Measurements from ENCODE around the gene C8G. TPM values are rescaled to one million over a fixed set of nuclear protein-coding genes. Genes with fewer than 3 reads are reported as not detected.

Gene C8G
- total and polyA plus RNA-seq, 8 donors, result 2.3 to 5.5 TPM; not detected in 6

DNA sequence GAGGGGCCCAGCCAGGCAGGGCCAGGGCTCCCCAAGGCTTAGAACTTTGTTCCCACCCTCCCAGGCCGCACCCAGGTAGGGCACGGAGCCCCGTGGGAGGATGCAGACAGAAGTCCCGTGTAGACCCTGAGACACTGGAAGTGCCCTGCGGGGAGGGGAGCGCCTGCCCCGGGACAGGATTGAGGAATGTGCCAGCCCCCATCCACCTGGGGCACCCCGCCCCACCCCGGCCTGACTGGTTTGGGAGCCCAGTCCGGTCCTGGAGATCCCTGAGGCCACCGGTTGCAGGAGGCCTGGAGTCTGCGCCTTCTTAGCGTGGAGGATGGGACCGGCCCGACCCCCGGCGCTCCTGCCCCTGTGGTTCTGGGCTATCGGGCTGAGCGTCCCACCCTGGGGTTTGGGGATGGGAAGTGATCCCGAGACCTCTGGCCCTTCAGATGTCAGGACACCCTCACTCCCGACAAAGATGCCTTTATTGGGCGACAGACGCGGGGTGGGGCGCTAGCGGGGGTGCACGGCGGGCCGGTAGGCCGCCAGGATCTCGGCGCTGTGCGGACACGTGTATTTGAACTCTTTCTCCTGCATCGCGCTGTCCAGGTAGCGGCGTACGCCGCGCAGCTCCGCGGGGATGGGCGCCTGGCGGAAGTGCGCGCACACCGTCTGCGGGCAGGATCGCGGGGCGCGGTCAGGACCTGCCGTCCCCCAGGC lies 49.3 kb downstream of the C8G start:
- peaks cover 44 to 74% (median 57%) of the 10 kb centered on the region in 4 donors for H3K4me1 ChIP-seq
- no peak overlapping the region for H3K4me3 ChIP-seq
- 67 to 86% (median 77%) methylated on average over 27 to 54 of the region's 54 CpGs for WGBS, 5 donors
- H3K27ac ChIP-seq, result no peak overlapping the region
- no peak for DNase-seq
- peaks cover 0 to 44% (median 0%) of the 10 kb centered on the region in 3 donors for H3K27me3 ChIP-seq
- no peaks in the 10 kb centered on the region for H3K9me3 ChIP-seq
- no peak for TF ChIP-seq POLR2A (IDR thresholded peaks at IDR 0.05)
- no peak for TF ChIP-seq CTCF (IDR thresholded peaks at IDR 0.05)
- TF ChIP-seq POLR2AphosphoS5 (IDR thresholded peaks at IDR 0.05), result no peak
- no peak for TF ChIP-seq EP300 (IDR thresholded peaks at IDR 0.05)
- intact Hi-C loops (cut with DNase I; ENCODE audit: low total_unique reads), result no loop called here
- peaks cover 0 to 15% (median 11%) of the 10 kb centered on the region in 4 donors for H3K36me3 ChIP-seq

DNA sequence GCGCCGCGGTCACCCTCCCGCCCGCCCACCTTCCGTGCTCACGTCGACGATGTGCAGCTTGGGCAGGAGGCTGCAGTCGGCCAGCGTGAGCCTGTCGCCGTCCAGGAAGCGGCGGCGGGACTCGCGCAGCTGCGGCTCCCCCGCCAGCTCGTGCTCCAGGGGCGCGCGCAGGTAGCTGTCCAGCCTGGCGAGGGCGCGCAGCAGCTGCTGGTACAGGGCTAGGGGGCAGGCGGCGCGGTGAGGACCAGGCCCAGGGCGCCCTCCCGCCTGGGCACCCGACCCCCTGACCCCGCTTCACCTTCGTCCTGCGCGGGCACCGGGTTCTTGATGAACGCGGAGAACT lies 49.8 kb downstream of the C8G start:
- no peaks in the 10 kb centered on the region for H3K9me3 ChIP-seq
- peaks cover 44 to 79% (median 57%) of the 10 kb centered on the region in 4 donors for H3K4me1 ChIP-seq
- WGBS, 5 donors, result 35 to 81% (median 48%) methylated on average over 9 to 40 of the region's 40 CpGs
- intact Hi-C loops (cut with DNase I; ENCODE audit: low total_unique reads), result no loop called here
- H3K4me3 ChIP-seq, result peak overlapping the region in 3 of 4 donors; percentile 5 to 31 (median 25)
- H3K27ac ChIP-seq, result peak overlapping the region in 1 of 5 donors; percentile 72
- H3K27me3 ChIP-seq, result peaks cover 0 to 44% (median 0%) of the 10 kb centered on the region in 3 donors
- DNase-seq, result peak in 1 of 2 donors; percentile 67
- TF ChIP-seq EP300 (IDR thresholded peaks at IDR 0.05) (no peak), CTCF (IDR thresholded peaks at IDR 0.05) (no peak)
- H3K36me3 ChIP-seq, result peaks cover 0 to 15% (median 11%) of the 10 kb centered on the region in 4 donors

GRCh38 chr9:136995362-136995761 lies 50.3 kb downstream of the C8G start:
- Histone ChIP-seq H3K27ac (peak overlapping the region in 3 of 5 donors; percentile 50 to 74 (median 72)), H3K9me3 (no peaks in the 10 kb centered on the region), H3K36me3 (peaks cover 0 to 15% (median 11%) of the 10 kb centered on the region in 4 donors), H3K4me1 (peaks cover 44 to 82% (median 57%) of the 10 kb centered on the region in 4 donors), H3K4me3 (peak overlapping the region in 3 of 4 donors; percentile 15 to 31 (median 25)), H3K27me3 (peaks cover 0 to 44% (median 0%) of the 10 kb centered on the region in 3 donors)
- TF ChIP-seq POLR2A (IDR thresholded peaks at IDR 0.05) (no peak), POLR2AphosphoS5 (IDR thresholded peaks at IDR 0.05) (no peak), EP300 (IDR thresholded peaks at IDR 0.05) (no peak), CTCF (IDR thresholded peaks at IDR 0.05) (no peak)
- WGBS, 5 donors, result 26 to 39% (median 27%) methylated on average over 9 to 30 of the region's 30 CpGs
- intact Hi-C loops (cut with DNase I; ENCODE audit: low total_unique reads), result no loop called here
- peak in 1 of 2 donors; percentile 44 for DNase-seq

DNA sequence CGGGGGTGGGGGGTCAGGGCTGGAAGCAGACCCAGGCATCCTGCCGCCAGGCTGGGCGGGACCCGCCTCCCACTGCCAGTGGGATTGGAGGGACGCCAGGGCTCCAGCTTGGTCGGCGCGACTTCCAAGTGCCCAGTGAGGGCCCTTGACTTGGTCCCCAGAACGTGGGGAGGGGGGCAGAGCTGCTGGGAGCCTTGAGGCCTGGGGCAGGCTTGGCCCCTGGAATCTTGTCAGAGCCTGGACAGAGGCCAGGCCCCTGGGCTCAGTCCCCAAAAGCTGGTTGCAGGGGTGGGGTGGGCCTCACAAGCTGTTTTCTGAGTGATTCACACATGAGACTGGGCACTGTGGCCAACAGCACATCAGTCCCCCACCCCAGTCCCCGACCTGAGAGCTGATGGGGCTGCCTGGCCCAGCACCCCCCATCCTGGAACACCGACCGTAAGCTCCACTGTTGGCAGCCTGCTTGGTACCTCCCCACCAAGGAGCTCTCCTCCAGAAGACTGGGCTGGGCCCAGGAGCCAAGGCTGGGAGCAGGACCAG lies 50.8 kb downstream of the C8G start:
- H3K27ac ChIP-seq, result peak overlapping the region; percentile 50 to 74 (median 72)
- intact Hi-C loops (cut with DNase I; ENCODE audit: low total_unique reads), result no loop called here

More for the DNA sequence above, 50.8 kb downstream of the C8G start:
- Histone ChIP-seq H3K4me3 (peak overlapping the region; percentile 25 to 34 (median 29)), H3K9me3 (no peaks in the 10 kb centered on the region), H3K36me3 (peaks cover 0 to 15% (median 11%) of the 10 kb centered on the region in 4 donors), H3K4me1 (peaks cover 44 to 85% (median 58%) of the 10 kb centered on the region in 4 donors), H3K27me3 (peaks cover 0 to 44% (median 0%) of the 10 kb centered on the region in 3 donors)
- WGBS, 5 donors, result 8 to 33% (median 11%) methylated on average over 6 to 12 of the region's 12 CpGs
- peak; percentile 61 to 63 for DNase-seq
- TF ChIP-seq POLR2A (IDR thresholded peaks at IDR 0.05) (no peak), CTCF (IDR thresholded peaks at IDR 0.05) (no peak), POLR2AphosphoS5 (IDR thresholded peaks at IDR 0.05) (no peak), EP300 (IDR thresholded peaks at IDR 0.05) (no peak)

Other genes with a start within 250 kb of the C8G start
Only the 30 nearest of the 32 such genes appear.
- 10 to 100 TPM in 1 of 5 donors, 1 to 10 TPM in 2, under 1 TPM in 1, not detected in 1; 0.45 to 10.4 (median 5.8) TPM for gene DIPK1B, start 232.7 kb upstream of the C8G start, total RNA-seq
- 1 to 10 TPM; 1.6 to 4.7 (median 4.0) TPM for gene DIPK1B, start 232.7 kb upstream of the C8G start, polyA plus RNA-seq
- gene LCN10, start 202.3 kb upstream of the C8G start, total RNA-seq, result 10 to 100 TPM in 1 of 5 donors, 1 to 10 TPM in 3, under 1 TPM in 1; 0.58 to 25.5 (median 4.9) TPM
- 10 to 100 TPM in 2 of 3 donors, 1 to 10 TPM in 1; 7.7 to 18.4 (median 10.2) TPM for gene LCN10, start 202.3 kb upstream of the C8G start, polyA plus RNA-seq
- 10 to 100 TPM in 2 of 5 donors, 1 to 10 TPM in 1, not detected in 2; 7.0 to 31.2 (median 12.5) TPM for gene LCN6, start 196.7 kb upstream of the C8G start, total RNA-seq
- gene LCN6, start 196.7 kb upstream of the C8G start, polyA plus RNA-seq, result 10 to 100 TPM; 18.8 to 23.2 (median 19.5) TPM
- gene LCN8, start 187.0 kb upstream of the C8G start, total RNA-seq, result not detected
- gene LCN8, start 187.0 kb upstream of the C8G start, polyA plus RNA-seq, result not detected
- gene LCN15, start 180.7 kb upstream of the C8G start, total RNA-seq, result not detected
- not detected for gene LCN15, start 180.7 kb upstream of the C8G start, polyA plus RNA-seq
- 100 to 1,000 TPM in 1 of 5 donors, 10 to 100 TPM in 4; 11.1 to 152 (median 64.5) TPM for gene TMEM141, start 153.9 kb upstream of the C8G start, total RNA-seq
- gene TMEM141, start 153.9 kb upstream of the C8G start, polyA plus RNA-seq, result 100 to 1,000 TPM; 139 to 219 (median 195) TPM
- 10 to 100 TPM in 1 of 5 donors, 1 to 10 TPM in 4; 1.2 to 53.0 (median 6.2) TPM for gene CCDC183, start 148.9 kb upstream of the C8G start, total RNA-seq
- gene CCDC183, start 148.9 kb upstream of the C8G start, polyA plus RNA-seq, result 1 to 10 TPM; 1.9 to 5.8 (median 3.5) TPM
- 100 to 1,000 TPM in 1 of 5 donors, 10 to 100 TPM in 4; 47.4 to 615 (median 65.1) TPM for gene RABL6, start 137.3 kb upstream of the C8G start, total RNA-seq
- 10 to 100 TPM; 54.2 to 82.1 (median 56.0) TPM for gene RABL6, start 137.3 kb upstream of the C8G start, polyA plus RNA-seq
- gene AJM1, start 102.8 kb upstream of the C8G start, total RNA-seq, result 10 to 100 TPM in 2 of 5 donors, 1 to 10 TPM in 3; 1.4 to 37.4 (median 9.3) TPM
- 1 to 10 TPM in 2 of 3 donors, under 1 TPM in 1; 0.46 to 3.3 (median 1.5) TPM for gene AJM1, start 102.8 kb upstream of the C8G start, polyA plus RNA-seq
- 10 to 100 TPM; 31.5 to 45.5 (median 38.8) TPM for gene PHPT1, start 95.8 kb upstream of the C8G start, total RNA-seq
- gene PHPT1, start 95.8 kb upstream of the C8G start, polyA plus RNA-seq, result 100 to 1,000 TPM; 151 to 168 (median 156) TPM
- gene MAMDC4, start 92.9 kb upstream of the C8G start, total RNA-seq, result 100 to 1,000 TPM in 1 of 5 donors, 1 to 10 TPM in 4; 1.8 to 317 (median 5.8) TPM
- gene MAMDC4, start 92.9 kb upstream of the C8G start, polyA plus RNA-seq, result 10 to 100 TPM in 1 of 3 donors, 1 to 10 TPM in 2; 1.1 to 11.2 (median 3.1) TPM
- 100 to 1,000 TPM; 132 to 229 (median 208) TPM for gene EDF1, start 78.9 kb upstream of the C8G start, total RNA-seq
- 100 to 1,000 TPM; 572 to 798 (median 789) TPM for gene EDF1, start 78.9 kb upstream of the C8G start, polyA plus RNA-seq
- 100 to 1,000 TPM in 1 of 5 donors, 10 to 100 TPM in 2, 1 to 10 TPM in 2; 5.5 to 248 (median 12.8) TPM for gene TRAF2, start 58.7 kb upstream of the C8G start, total RNA-seq
- gene TRAF2, start 58.7 kb upstream of the C8G start, polyA plus RNA-seq, result 10 to 100 TPM; 10.0 to 12.1 (median 11.3) TPM
- gene FBXW5, start 505 bp upstream of the C8G start, total RNA-seq, result 100 to 1,000 TPM in 4 of 5 donors, 10 to 100 TPM in 1; 47.7 to 435 (median 174) TPM
- 100 to 1,000 TPM in 2 of 3 donors, 10 to 100 TPM in 1; 91.0 to 109 (median 102) TPM for gene FBXW5, start 505 bp upstream of the C8G start, polyA plus RNA-seq
- 1 to 10 TPM in 1 of 5 donors, under 1 TPM in 1, not detected in 3; 0.73 to 2.2 TPM for gene LCN12, start 7.0 kb downstream of the C8G start, total RNA-seq
- 1 to 10 TPM; 2.3 to 6.3 (median 3.1) TPM for gene LCN12, start 7.0 kb downstream of the C8G start, polyA plus RNA-seq
- gene PTGDS, start 32.3 kb downstream of the C8G start, total RNA-seq, result 10 to 100 TPM in 4 of 5 donors, 1 to 10 TPM in 1; 2.3 to 34.9 (median 30.4) TPM
- 10 to 100 TPM; 18.6 to 64.4 (median 37.3) TPM for gene PTGDS, start 32.3 kb downstream of the C8G start, polyA plus RNA-seq
- not detected for gene LCNL1, start 37.8 kb downstream of the C8G start, total RNA-seq
- gene LCNL1, start 37.8 kb downstream of the C8G start, polyA plus RNA-seq, result under 1 TPM in 2 of 3 donors, not detected in 1; 0.19 to 0.25 TPM
- 10 to 100 TPM; 11.9 to 93.6 (median 45.2) TPM for gene PAXX, start 47.2 kb downstream of the C8G start, total RNA-seq
- gene PAXX, start 47.2 kb downstream of the C8G start, polyA plus RNA-seq, result 100 to 1,000 TPM; 158 to 206 (median 178) TPM
- gene CLIC3, start 51.3 kb downstream of the C8G start, total RNA-seq, result 1 to 10 TPM in 1 of 5 donors, not detected in 4; 3.3 TPM
- 10 to 100 TPM in 2 of 3 donors, 1 to 10 TPM in 1; 4.3 to 70.9 (median 15.2) TPM for gene CLIC3, start 51.3 kb downstream of the C8G start, polyA plus RNA-seq
- 100 to 1,000 TPM in 1 of 5 donors, 10 to 100 TPM in 3, 1 to 10 TPM in 1; 7.3 to 385 (median 72.8) TPM for gene ABCA2, start 83.0 kb downstream of the C8G start, total RNA-seq
- gene ABCA2, start 83.0 kb downstream of the C8G start, polyA plus RNA-seq, result 10 to 100 TPM in 2 of 3 donors, 1 to 10 TPM in 1; 9.3 to 25.5 (median 24.4) TPM
- gene FUT7, start 86.8 kb downstream of the C8G start, total RNA-seq, result 1 to 10 TPM in 1 of 5 donors, under 1 TPM in 1, not detected in 3; 0.37 to 3.9 TPM
- gene FUT7, start 86.8 kb downstream of the C8G start, polyA plus RNA-seq, result under 1 TPM in 2 of 3 donors, not detected in 1; 0.23 to 0.50 TPM
- 100 to 1,000 TPM in 4 of 5 donors, 10 to 100 TPM in 1; 20.0 to 276 (median 189) TPM for gene NPDC1, start 100.9 kb downstream of the C8G start, total RNA-seq
- 100 to 1,000 TPM; 104 to 186 (median 115) TPM for gene NPDC1, start 100.9 kb downstream of the C8G start, polyA plus RNA-seq
- 10 to 100 TPM in 1 of 5 donors, 1 to 10 TPM in 3, not detected in 1; 2.2 to 11.3 (median 6.7) TPM for gene ENTPD2, start 108.8 kb downstream of the C8G start, total RNA-seq
- gene ENTPD2, start 108.8 kb downstream of the C8G start, polyA plus RNA-seq, result 1 to 10 TPM; 2.0 to 4.8 (median 2.9) TPM
- gene SAPCD2, start 125.3 kb downstream of the C8G start, total RNA-seq, result 10 to 100 TPM in 1 of 5 donors, 1 to 10 TPM in 3, not detected in 1; 2.9 to 84.9 (median 4.4) TPM
- 1 to 10 TPM; 1.7 to 5.0 (median 3.8) TPM for gene SAPCD2, start 125.3 kb downstream of the C8G start, polyA plus RNA-seq
- 10 to 100 TPM in 3 of 5 donors, 1 to 10 TPM in 2; 4.6 to 95.6 (median 22.8) TPM for gene UAP1L1, start 132.3 kb downstream of the C8G start, total RNA-seq
- 1 to 10 TPM; 4.1 to 7.4 (median 6.0) TPM for gene UAP1L1, start 132.3 kb downstream of the C8G start, polyA plus RNA-seq
- gene MAN1B1, start 141.7 kb downstream of the C8G start, total RNA-seq, result 100 to 1,000 TPM in 1 of 5 donors, 10 to 100 TPM in 3, 1 to 10 TPM in 1; 4.7 to 167 (median 44.6) TPM
- gene MAN1B1, start 141.7 kb downstream of the C8G start, polyA plus RNA-seq, result 10 to 100 TPM; 22.8 to 52.6 (median 35.0) TPM
- gene DPP7, start 169.5 kb downstream of the C8G start, total RNA-seq, result 100 to 1,000 TPM in 3 of 5 donors, 10 to 100 TPM in 2; 25.9 to 251 (median 103) TPM
- gene DPP7, start 169.5 kb downstream of the C8G start, polyA plus RNA-seq, result 100 to 1,000 TPM; 325 to 346 (median 338) TPM
- under 1 TPM in 1 of 5 donors, not detected in 4; 0.55 TPM for gene GRIN1, start 193.9 kb downstream of the C8G start, total RNA-seq
- gene GRIN1, start 193.9 kb downstream of the C8G start, polyA plus RNA-seq, result under 1 TPM in 2 of 3 donors, not detected in 1; 0.25 to 0.31 TPM
- 100 to 1,000 TPM in 1 of 5 donors, 10 to 100 TPM in 1, 1 to 10 TPM in 1, not detected in 2; 2.6 to 440 (median 11.2) TPM for gene LRRC26, start 224.8 kb downstream of the C8G start, total RNA-seq
- 1 to 10 TPM in 2 of 3 donors, under 1 TPM in 1; 1.00 to 7.7 (median 3.7) TPM for gene LRRC26, start 224.8 kb downstream of the C8G start, polyA plus RNA-seq
- gene TMEM210, start 226.8 kb downstream of the C8G start, total RNA-seq, result not detected
- gene TMEM210, start 226.8 kb downstream of the C8G start, polyA plus RNA-seq, result not detected